Stimulated activated CD8-positive, alpha-beta memory T cell treated with anti-CD3 and anti-CD28 coated beads, Interleukin-15, amount 100 ng/mL, for 1 hour (primary cell): ENCODE results near the gene CENPF.
"Not testable (repeated sequence)": the region's sequence is repeated elsewhere in the genome, so short reads cannot be mapped to it uniquely, and the experiment has no call there.

Experiments
- DNase-seq: peaks from one replicate; pipeline ENCODE4 v3.0.0-alpha.2; 2020; ENCODE audit warnings: low read depth

The CENPF gene

GRCh38 chr1:214658785-214659184, 55.8 kb downstream of the CENPF start:
- no peak for DNase-seq

DNA sequence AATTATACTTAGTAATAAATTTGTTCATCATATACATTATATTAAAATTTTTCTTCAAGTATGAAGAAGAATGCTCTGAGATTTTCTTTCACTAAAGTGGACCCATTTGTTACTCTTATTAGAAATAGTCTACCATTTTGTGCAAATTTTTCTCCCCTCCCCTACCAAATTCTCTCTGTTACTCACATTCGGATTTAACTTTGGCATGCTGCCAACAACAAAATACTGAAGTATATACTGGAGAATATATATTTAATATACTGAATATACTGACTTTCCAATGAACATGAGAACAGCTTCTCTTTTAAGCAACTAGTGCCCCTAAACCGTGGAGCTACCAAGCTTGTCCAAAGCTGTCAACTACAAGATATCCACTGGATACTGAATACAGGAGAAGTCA, 57.2 kb downstream of the CENPF start:
- DNase-seq: no peak

DNA sequence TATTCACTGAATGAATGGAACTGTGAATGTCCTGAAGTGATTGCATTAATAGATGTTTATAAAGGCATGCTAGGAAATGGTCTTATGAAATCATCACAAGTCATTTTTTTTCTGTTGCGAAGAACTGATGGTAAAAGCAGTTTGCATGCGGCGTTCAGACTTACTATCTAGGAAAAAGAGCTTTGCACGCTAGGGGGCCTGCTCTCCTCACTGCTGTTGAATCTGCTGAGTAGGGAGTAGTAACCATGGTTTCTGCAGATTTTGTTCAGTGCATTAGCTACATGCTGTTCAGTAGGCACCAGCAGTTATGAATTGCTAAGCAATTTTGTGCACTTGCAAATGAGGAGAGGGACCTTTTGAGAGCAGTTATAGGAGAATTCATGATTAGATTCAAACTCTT, 57.9 kb downstream of the CENPF start:
- DNase-seq: no peak

DNA sequence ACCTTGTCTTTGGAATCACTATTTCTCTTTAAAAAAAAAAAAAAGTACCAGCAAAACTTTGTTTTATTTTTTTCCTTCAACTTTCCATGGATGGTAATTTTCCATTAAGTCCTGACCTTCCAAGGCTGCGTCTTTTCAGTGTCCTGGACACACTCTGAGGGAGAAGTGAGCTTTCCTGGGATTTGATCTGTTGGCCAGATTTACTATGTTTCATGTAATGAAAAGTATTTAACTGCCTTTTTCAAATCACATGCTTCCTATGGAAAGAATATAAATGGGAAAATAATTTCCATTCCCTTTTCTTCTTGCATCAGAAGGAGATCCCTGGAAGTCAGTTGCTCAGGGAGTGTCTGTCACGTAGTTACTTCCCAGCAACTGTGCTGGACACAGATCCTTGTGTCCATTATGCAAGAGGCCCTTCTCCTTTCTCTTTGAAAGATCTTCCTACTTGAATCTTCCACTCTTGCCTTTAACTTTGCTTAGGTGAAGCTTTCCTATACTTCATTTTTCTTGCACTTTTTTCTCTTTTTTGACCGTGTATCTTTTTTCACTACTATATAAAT, 59.3 kb downstream of the CENPF start:
- no peak for DNase-seq

DNA sequence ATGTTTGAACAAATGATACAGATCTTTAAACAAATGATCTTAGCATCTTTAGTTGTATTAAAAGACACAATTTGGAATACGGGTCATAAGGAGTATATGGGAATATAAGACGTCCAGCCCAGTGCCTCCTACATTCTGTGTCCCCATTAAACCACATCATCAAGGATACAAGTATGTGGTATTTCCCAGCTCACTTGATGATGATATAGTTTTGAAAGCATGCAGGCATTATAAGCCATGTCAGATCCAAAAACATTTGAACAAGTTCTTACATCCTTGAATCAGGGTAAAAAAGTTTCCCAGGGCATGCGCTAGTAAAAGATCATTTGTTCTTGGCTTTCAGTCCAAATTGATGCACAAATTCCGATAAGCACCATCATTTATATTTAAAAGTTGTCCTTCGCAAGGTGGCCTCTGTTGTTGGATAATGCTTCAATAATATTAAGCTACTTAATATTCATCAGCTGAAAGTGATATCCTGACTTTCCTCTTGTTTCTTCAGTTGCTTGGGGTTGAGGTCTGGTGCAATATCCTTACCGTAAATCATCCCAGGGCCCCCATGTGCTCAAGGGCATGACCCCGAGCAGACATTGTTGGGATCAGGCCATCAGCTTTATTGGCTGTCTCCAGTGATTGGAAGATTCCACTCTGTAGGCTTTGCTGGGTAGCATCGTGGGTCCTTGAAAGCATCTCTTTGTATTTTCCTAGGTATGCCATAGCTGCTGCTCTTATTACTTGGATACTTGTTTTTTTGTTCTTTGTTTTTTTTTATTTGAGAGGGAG, 61.8 kb downstream of the CENPF start:
- DNase-seq: no peak

DNA sequence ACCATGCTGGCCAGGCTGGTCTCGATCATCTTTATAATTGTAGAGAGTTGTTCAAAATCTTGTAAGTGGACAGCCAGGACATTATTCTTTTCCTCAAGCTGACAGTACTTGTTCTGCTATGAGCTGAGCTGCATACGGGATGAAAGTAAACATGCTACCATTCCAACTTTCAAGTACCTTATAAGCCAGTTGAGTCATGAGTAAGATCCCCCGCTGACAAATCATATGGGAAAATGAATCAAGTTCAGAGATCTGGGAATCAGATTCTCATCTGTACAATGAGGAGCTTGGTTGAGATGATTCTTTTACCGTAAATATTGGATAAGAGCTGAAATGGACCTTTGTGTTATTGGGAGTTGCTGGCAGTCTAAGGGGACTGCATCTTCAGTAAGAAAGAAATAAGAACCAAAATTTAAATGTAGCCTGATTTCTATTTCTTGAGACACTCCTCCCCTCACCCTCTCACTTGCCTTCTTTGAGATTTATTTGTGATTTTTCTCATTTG, 62.7 kb downstream of the CENPF start:
- no peak for DNase-seq

- no peak for DNase-seq
Observed at GRCh38 chr1:214666674-214667073, 63.7 kb downstream of the CENPF start.

DNA sequence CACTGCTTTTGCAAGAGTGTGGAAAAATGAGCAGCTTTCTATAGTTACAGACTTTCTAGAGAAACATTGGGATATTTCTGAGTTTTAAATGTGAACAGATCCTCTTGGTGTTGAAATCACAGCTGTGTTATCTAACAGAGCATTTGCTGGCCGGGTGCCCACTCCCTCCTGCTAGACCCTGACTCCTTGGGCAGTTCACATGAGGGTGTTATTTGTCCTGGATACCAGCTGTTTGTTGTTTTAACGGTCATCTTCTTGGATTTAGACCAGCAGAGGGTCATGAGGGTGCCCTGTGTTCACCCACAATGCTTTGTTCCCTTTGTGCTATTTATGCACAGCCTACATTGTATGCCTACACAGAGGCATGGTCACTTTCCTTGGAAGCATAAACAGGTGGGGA, 67.1 kb downstream of the CENPF start:
- no peak for DNase-seq

- not testable (repeated sequence) for DNase-seq
Observed at GRCh38 chr1:214673029-214673428, 70.0 kb downstream of the CENPF start.

- no peak for DNase-seq
Observed at GRCh38 chr1:214673576-214673975, 70.6 kb downstream of the CENPF start.

- DNase-seq: not testable (repeated sequence)
Observed at GRCh38 chr1:214675524-214675923, 72.5 kb downstream of the CENPF start.

DNA sequence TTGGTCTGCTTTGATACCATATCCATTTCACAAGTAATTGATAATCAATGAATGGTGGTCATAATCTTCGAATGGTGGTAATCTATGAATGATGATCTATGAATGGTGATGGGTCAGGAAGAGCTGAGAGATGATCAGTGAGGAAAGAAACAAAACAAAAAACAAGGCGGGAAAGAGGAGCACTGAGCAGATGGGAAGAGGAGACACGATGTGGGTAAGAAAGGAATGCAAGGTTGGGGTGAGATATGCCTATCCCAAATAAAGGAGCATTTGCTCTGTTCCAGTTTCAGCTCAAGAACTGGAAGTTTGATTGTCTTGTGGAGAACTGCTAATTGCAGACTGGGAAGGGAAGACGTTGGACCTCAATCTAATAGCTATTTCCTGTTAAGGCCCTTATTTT, 73.8 kb downstream of the CENPF start:
- DNase-seq: no peak

DNA sequence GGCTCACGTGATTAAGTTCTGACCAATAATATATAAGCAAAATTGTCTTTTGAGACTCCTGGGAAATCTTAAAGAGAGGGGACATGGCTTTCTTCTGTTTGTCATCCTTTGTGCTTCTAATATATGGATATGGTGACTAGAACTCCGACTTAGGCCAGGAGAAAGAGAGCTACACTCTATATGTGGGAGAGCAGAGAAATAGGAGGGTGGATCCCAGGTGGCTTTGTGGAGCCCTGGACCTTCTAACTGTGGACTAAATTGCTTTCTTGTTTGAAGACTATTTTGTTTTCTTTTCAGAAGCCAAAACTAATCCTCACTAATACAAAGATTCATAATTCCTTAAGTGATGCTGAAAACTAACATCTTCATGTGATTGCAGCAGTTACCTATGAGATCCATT, 75.0 kb downstream of the CENPF start:
- no peak for DNase-seq

DNA sequence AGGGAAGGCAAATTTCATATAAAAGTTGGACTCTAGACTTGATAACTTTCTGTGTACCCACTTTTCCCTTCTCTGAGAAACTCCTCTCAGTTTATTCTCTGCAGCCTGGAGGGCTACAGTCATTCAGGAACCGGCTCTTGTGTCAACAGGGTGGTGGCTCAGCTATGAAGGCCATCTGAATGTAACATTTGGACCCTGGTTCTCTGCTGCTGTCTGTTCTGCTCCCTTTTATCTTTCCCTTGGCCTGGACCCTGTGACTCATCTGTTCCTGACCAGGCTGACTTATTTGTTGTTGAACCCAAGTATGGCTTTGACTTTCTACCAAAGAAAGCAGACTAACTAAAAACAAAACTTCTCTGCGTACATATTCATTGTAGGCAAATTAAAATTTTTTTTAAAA, 75.4 kb downstream of the CENPF start:
- no peak for DNase-seq

DNA sequence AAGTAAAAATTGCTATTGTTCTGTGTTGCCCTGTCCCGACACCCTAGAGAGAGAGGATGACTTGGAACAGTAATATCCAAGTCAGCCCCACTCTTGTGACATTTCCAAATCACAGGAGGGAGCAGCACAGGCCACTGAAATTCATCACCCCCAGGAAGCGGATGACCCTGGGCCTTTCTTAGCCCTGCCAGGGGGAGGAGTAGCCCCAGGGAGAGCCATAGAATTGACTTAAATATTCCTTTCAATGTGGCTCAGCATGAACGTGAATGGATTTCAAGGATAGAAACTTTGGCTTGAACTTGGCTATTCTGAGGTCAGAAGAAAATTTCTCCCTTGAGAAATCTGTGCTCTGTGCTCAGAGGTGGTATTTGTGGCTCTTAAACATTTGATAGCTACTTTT, 80.6 kb downstream of the CENPF start:
- DNase-seq: no peak

GRCh38 chr1:214685906-214686305, 82.9 kb downstream of the CENPF start:
- no peak for DNase-seq

DNA sequence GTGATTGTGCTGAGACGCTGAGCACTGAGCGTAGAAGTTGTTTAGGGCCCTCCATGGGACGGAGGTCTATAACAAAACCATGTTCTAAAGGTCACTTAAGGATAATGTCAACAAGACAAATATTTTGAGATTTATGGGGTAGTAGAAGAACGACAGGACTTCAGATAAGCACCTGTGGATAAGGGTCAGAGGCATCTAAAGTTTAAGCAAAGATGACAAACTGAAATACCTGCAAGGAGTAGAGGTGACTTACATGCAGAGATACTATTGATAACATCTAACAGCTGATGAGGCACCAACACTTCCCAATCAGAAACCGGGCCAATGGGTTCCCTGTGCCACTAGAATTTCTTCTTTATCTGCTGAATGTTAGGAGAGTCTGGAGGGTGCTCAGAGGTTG, 83.5 kb downstream of the CENPF start:
- DNase-seq: no peak

GRCh38 chr1:214688891-214689290, 85.9 kb downstream of the CENPF start:
- no peak for DNase-seq

DNA sequence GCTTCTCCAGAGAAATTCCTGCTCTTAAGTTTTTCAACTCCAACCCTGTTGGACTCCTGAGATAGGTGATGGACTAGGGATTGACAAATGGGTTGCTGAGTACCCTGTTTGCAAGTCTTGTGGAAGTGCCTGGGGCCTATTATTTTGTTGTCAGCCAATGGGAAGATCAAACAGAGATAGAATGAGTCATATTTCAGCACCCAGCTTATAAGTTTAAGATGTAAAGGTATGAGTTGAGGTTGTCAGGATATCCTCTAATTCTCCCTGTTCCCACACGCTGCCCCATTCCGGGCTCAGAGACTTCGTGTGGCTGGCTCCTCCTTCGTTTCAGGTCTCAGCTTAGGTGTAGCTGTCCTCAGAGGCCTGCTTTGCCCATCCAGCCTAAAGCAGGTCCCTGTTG, 91.8 kb downstream of the CENPF start:
- DNase-seq: no peak

DNA sequence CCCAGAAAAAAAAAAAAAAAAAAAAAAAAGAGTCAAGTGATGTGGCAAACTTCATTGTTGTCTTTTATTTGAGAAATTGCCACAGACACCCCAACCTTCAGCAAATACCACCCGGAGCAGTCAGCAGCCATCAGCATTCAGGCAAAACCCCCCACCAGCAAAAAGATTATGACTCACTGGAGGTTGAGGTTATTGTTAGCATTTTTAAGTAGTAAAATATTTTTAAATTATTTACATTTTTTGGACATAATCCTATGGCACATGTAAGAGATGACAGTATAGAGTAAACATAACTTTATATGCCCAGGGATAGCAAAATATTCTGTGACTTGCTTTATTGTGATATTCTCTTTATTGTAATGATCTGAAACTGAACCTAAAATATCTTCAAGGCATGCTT, 95.6 kb downstream of the CENPF start:
- DNase-seq: no peak

DNA sequence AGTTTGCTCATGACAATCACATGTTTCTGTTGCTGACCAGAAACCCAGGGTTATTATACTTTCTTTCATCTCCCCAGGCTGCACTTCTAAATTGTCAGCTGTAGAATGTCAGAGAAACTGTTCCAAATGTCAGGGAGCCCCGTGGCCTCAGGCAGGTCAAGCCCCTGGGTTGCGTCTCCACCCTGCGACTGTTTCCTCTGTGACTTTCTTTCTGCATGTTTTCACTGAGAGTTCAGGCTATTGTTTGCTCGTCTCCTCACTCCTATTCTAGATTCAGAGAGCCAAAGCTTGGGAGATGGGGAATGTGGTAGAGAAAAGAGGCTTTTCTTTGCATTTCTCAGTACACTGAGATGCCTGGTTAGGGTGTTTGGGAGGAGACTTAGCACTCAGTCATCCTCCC, 97.4 kb downstream of the CENPF start:
- DNase-seq: no peak

DNA sequence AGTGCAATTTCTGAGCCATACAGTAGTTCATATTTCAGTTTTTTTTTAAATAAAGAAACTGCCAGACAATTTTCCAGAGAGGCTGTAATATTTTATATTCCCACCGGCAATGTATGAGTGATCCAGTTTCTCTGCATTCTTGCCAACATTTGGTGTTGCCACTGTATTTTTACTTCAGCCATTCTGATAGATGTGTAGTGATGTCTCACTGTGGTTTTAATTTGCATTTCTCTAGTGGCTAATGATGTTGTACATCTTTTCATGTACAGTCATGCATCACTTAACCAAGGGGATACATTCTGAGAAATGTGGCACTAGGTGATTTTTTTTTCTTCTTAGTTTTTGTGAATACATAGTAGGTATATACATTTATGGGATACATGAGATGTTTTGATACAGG, 99.6 kb downstream of the CENPF start:
- DNase-seq: no peak

- no peak for DNase-seq
Observed at GRCh38 chr1:214707306-214708087, 104.5 kb downstream of the CENPF start.
